ENCODE measurements around the gene JMJD6. TPM values are rescaled to one million over a fixed set of nuclear protein-coding genes. Genes with fewer than 3 reads are reported as not detected.

Gene JMJD6
- total and polyA plus RNA-seq, 2 experiments from 2014 or later: 11.4 to 12.8 TPM

DNA sequence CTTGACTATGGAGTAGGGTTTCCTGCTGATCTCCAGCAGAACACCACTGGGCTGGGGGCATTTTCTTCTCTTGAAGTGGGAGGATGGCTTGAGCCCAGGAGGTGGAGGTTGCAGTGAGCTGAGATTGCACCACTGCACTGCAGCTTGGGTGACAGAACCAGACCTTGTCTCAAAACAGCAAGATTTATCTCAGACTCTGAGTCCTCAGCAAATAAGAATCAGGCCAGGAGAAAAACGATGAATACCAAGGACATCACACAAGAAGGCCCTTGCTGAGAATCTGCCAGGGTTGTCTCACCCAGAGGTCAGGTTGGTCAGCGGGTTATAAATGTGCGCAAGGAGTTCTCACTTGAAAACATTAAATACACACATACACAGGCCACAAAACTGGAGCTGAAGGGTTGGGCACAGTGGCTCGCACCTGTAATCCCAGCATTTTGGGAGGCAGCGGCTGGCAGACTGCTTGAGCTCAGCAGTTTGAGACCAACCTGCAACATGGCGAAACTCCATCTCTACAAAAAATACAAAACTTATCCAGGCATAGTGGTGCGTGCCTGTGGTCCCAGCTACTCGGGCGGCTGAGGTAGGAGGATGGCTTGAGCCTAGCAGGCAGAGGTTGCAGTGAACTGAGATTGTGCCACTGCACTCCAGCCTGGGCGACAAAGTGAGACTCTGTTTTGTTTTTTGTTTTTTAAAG lies 23.3 kb downstream of the JMJD6 start:
- H4K20me1 ChIP-seq (replicated peaks; ENCODE audit: insufficient read depth): no peaks in the 10 kb centered on the region; the same call in 1 of the 2 replicates
- ATAC-seq: no peak

More for the DNA sequence above, 23.3 kb downstream of the JMJD6 start:
- Mint-ChIP-seq H3K9me3 (no peaks in the 10 kb centered on the region; the same call in 2 of the 3 replicates), H3K36me3 (ENCODE audit: low read depth) (0 out of 3 replicates have a peak, but pooled peaks cover 2% of the 10 kb centered on the region), H3K4me1 (peaks cover 36% of the 10 kb centered on the region), H3K27ac (no peak overlapping the region), H3K4me3 (no peak overlapping the region), H3K27me3 (ENCODE audit: insufficient read depth, low read depth, poor library complexity) (peaks cover 11% of the 10 kb centered on the region)
- Histone ChIP-seq H2AFZ (no peak overlapping the region), H3K27me3 (ENCODE audit: insufficient read depth) (no peaks in the 10 kb centered on the region), H3K4me3 (no peak overlapping the region), H3K4me2 (no peak overlapping the region), H3K79me2 (replicated peaks; ENCODE audit: insufficient read depth) (peaks cover 24% of the 10 kb centered on the region), H3K4me1 (ENCODE audit: insufficient read depth) (peaks cover 26% of the 10 kb centered on the region), H3K27ac (ENCODE audit: low read depth) (no peak overlapping the region), H3K9me2 (ENCODE audit: insufficient read depth) (no peaks in the 10 kb centered on the region), H3K36me3 (ENCODE audit: insufficient read depth) (no peaks in the 10 kb centered on the region), H3F3A (replicated peaks; ENCODE audit: low read depth) (no peaks in the 10 kb centered on the region)
- TF ChIP-seq JUNB (IDR thresholded peaks at IDR 0.05; ENCODE audit: unreplicated experiment): no peak
- no peak for TF ChIP-seq ETS1 (IDR thresholded peaks at IDR 0.05)
- no peak for TF ChIP-seq ZNF114 (CRISPR knock-in tag; IDR thresholded peaks at IDR 0.05)
- TF ChIP-seq STAT1 (IDR thresholded peaks at IDR 0.05; ENCODE audit: unreplicated experiment): no peak
- no peak for TF ChIP-seq EZH2 (IDR thresholded peaks at IDR 0.05; ENCODE audit: low read depth, unreplicated experiment)
- TF ChIP-seq NANOG (IDR thresholded peaks at IDR 0.05; ENCODE audit: borderline replicate concordance): no peak
- TF ChIP-seq, protein P1, sequence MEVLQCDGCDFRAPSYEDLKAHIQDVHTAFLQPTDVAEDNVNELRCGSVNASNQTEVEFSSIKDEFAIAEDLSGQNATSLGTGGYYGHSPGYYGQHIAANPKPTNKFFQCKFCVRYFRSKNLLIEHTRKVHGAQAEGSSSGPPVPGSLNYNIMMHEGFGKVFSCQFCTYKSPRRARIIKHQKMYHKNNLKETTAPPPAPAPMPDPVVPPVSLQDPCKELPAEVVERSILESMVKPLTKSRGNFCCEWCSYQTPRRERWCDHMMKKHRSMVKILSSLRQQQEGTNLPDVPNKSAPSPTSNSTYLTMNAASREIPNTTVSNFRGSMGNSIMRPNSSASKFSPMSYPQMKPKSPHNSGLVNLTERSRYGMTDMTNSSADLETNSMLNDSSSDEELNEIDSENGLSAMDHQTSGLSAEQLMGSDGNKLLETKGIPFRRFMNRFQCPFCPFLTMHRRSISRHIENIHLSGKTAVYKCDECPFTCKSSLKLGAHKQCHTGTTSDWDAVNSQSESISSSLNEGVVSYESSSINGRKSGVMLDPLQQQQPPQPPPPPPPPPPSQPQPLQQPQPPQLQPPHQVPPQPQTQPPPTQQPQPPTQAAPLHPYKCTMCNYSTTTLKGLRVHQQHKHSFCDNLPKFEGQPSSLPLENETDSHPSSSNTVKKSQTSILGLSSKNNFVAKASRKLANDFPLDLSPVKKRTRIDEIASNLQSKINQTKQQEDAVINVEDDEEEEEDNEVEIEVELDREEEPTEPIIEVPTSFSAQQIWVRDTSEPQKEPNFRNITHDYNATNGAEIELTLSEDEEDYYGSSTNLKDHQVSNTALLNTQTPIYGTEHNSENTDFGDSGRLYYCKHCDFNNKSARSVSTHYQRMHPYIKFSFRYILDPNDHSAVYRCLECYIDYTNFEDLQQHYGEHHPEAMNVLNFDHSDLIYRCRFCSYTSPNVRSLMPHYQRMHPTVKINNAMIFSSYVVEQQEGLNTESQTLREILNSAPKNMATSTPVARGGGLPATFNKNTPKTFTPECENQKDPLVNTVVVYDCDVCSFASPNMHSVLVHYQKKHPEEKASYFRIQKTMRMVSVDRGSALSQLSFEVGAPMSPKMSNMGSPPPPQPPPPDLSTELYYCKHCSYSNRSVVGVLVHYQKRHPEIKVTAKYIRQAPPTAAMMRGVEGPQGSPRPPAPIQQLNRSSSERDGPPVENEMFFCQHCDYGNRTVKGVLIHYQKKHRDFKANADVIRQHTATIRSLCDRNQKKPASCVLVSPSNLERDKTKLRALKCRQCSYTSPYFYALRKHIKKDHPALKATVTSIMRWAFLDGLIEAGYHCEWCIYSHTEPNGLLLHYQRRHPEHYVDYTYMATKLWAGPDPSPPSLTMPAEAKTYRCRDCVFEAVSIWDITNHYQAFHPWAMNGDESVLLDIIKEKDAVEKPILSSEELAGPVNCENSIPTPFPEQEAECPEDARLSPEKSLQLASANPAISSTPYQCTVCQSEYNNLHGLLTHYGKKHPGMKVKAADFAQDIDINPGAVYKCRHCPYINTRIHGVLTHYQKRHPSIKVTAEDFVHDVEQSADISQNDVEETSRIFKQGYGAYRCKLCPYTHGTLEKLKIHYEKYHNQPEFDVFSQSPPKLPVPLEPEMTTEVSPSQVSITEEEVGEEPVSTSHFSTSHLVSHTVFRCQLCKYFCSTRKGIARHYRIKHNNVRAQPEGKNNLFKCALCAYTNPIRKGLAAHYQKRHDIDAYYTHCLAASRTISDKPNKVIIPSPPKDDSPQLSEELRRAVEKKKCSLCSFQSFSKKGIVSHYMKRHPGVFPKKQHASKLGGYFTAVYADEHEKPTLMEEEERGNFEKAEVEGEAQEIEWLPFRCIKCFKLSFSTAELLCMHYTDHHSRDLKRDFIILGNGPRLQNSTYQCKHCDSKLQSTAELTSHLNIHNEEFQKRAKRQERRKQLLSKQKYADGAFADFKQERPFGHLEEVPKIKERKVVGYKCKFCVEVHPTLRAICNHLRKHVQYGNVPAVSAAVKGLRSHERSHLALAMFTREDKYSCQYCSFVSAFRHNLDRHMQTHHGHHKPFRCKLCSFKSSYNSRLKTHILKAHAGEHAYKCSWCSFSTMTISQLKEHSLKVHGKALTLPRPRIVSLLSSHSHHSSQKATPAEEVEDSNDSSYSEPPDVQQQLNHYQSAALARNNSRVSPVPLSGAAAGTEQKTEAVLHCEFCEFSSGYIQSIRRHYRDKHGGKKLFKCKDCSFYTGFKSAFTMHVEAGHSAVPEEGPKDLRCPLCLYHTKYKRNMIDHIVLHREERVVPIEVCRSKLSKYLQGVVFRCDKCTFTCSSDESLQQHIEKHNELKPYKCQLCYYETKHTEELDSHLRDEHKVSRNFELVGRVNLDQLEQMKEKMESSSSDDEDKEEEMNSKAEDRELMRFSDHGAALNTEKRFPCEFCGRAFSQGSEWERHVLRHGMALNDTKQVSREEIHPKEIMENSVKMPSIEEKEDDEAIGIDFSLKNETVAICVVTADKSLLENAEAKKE (CRISPR knock-in tag; IDR thresholded peaks at IDR 0.05): no peak
- no peak for DNase-seq (ENCODE audit: low spot score)

All from GM23338 (cell line).